ENCODE data around the gene TBPL1.

TBPL1 gene

GRCh38 chr6:133955582-133956415 lies 2.8 kb downstream of the TBPL1 start:
- H3K27me3 ChIP-seq (replicated peaks; ENCODE audit: control insufficient read depth, insufficient read depth, low read length) = no peaks in the 10 kb centered on the region
- DNase-seq (ENCODE audit: extremely low read depth, insufficient read length) = no peak
- TF ChIP-seq CTCF (IDR thresholded peaks at IDR 0.05; ENCODE audit: insufficient read depth, low read length, poor library complexity, severe bottlenecking) = no peak
- no peaks in the 10 kb centered on the region for H3K36me3 ChIP-seq (ENCODE audit: control insufficient read depth, insufficient read depth, low read length)
- H3K4me3 ChIP-seq (replicated peaks; ENCODE audit: low read depth, low read length) = no peak overlapping the region

GRCh38 chr6:133956416-133957049 lies 3.5 kb downstream of the TBPL1 start:
- no peak for TF ChIP-seq CTCF (IDR thresholded peaks at IDR 0.05; ENCODE audit: insufficient read depth, low read length, poor library complexity, severe bottlenecking)
- H3K27me3 ChIP-seq (replicated peaks; ENCODE audit: control insufficient read depth, insufficient read depth, low read length) = no peaks in the 10 kb centered on the region
- no peaks in the 10 kb centered on the region for H3K36me3 ChIP-seq (ENCODE audit: control insufficient read depth, insufficient read depth, low read length)
- DNase-seq (ENCODE audit: extremely low read depth, insufficient read length) = no peak
- no peak overlapping the region for H3K4me3 ChIP-seq (replicated peaks; ENCODE audit: low read depth, low read length)

- no peak overlapping the region for H3K4me3 ChIP-seq (replicated peaks; ENCODE audit: low read depth, low read length)
- TF ChIP-seq CTCF (IDR thresholded peaks at IDR 0.05; ENCODE audit: insufficient read depth, low read length, poor library complexity, severe bottlenecking) = no peak
- H3K36me3 ChIP-seq (ENCODE audit: control insufficient read depth, insufficient read depth, low read length) = no peaks in the 10 kb centered on the region
- no peaks in the 10 kb centered on the region for H3K27me3 ChIP-seq (replicated peaks; ENCODE audit: control insufficient read depth, insufficient read depth, low read length)
- no peak for DNase-seq (ENCODE audit: extremely low read depth, insufficient read length)
Observed at GRCh38 chr6:133957227-133957626, 4.2 kb downstream of the TBPL1 start.

- DNase-seq (ENCODE audit: extremely low read depth, insufficient read length) = no peak
Observed at GRCh38 chr6:133957780-133958242, 4.8 kb downstream of the TBPL1 start.

GRCh38 chr6:133958791-133959190 lies 5.8 kb downstream of the TBPL1 start:
- no peaks in the 10 kb centered on the region for H3K36me3 ChIP-seq (ENCODE audit: control insufficient read depth, insufficient read depth, low read length)
- H3K4me3 ChIP-seq (replicated peaks; ENCODE audit: low read depth, low read length) = no peak overlapping the region
- no peak for TF ChIP-seq CTCF (IDR thresholded peaks at IDR 0.05; ENCODE audit: insufficient read depth, low read length, poor library complexity, severe bottlenecking)

More at GRCh38 chr6:133957780-133958242, 4.8 kb downstream of the TBPL1 start:
- Histone ChIP-seq H3K36me3 (ENCODE audit: control insufficient read depth, insufficient read depth, low read length) (no peaks in the 10 kb centered on the region), H3K4me3 (replicated peaks; ENCODE audit: low read depth, low read length) (no peak overlapping the region), H3K27me3 (replicated peaks; ENCODE audit: control insufficient read depth, insufficient read depth, low read length) (no peaks in the 10 kb centered on the region)
- TF ChIP-seq CTCF (IDR thresholded peaks at IDR 0.05; ENCODE audit: insufficient read depth, low read length, poor library complexity, severe bottlenecking) = no peak

More at GRCh38 chr6:133958791-133959190, 5.8 kb downstream of the TBPL1 start:
- DNase-seq (ENCODE audit: extremely low read depth, insufficient read length) = no peak
- no peaks in the 10 kb centered on the region for H3K27me3 ChIP-seq (replicated peaks; ENCODE audit: control insufficient read depth, insufficient read depth, low read length)
